ACC112 (cell line): ENCODE results near the gene BRK1.
"Not testable (repeated sequence)": the region's sequence is repeated elsewhere in the genome, so short reads cannot be mapped to it uniquely, and the experiment has no call there.

ENCODE experiments used
- H2AFZ ChIP-seq: fragments of 200-600 bp; sonication (generic); one replicate; pipeline ENCODE4 v1.6.0; 2017; ENCODE audit warnings: antibody characterized with exemption, low read length; ENCODE audit not compliant: unreplicated experiment
- H3K27ac ChIP-seq: fragments of 200-600 bp; sonication (generic); 2 replicates; pipeline ENCODE4 v1.5.1; 2014; ENCODE audit warnings: low read depth, mild to moderate bottlenecking, antibody characterized with exemption, low read length, moderate library complexity
- H3K27me3 ChIP-seq: fragments of 200-600 bp; sonication (generic); 2 replicates; pipeline ENCODE4 v1.6.1; 2014; ENCODE audit warnings: mild to moderate bottlenecking, antibody characterized with exemption, low read length, moderate library complexity, mixed read lengths; ENCODE audit not compliant: insufficient read depth
- H3K36me3 ChIP-seq: fragments of 200-600 bp; sonication (generic); 2 replicates; pipeline ENCODE4 v1.6.1; 2016; ENCODE audit warnings: mild to moderate bottlenecking, antibody characterized with exemption, low read length, moderate library complexity, mixed read lengths; ENCODE audit not compliant: insufficient read depth
- H3K4me1 ChIP-seq: fragments of 200-600 bp; sonication (generic); one replicate; pipeline ENCODE4 v1.6.1; 2016; ENCODE audit warnings: low read length, mixed read lengths; ENCODE audit not compliant: insufficient read depth, unreplicated experiment, control insufficient read depth
- H3K4me3 ChIP-seq: fragments of 200-600 bp; sonication (generic); 2 replicates; pipeline ENCODE4 v1.5.1; 2014; ENCODE audit warnings: mild to moderate bottlenecking, low read depth, low read length
- H3K79me2 ChIP-seq: fragments of 200-600 bp; sonication (generic); one replicate; pipeline ENCODE4 v1.6.0; 2016; ENCODE audit warnings: low read length; ENCODE audit not compliant: control insufficient read depth, unreplicated experiment, insufficient read depth

Gene BRK1

DNA sequence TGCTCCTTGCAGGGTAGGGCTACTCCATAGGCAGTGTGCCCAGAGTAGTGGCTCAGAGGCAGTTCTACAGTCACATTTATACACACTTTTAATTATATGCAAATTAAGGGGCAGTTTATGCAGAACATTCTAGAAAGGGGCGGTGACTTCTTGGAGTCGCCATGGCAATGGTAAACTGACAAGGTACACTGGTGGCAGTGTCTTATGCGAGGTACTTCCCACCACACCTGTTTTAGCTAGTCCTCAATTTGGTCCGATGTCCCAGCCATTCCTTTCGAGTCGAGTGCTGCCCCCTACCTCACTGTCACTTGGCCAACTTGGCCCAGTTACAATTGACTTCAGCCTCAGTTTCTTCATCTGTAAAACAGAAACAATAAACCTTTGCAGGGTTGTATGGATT is 45.5 kb downstream of the BRK1 start:
- H3K4me1 ChIP-seq = peaks cover 2% of the 10 kb centered on the region
- no peaks in the 10 kb centered on the region for H3K27me3 ChIP-seq
- H2AFZ ChIP-seq = no peak overlapping the region
- H3K27ac ChIP-seq = no peak overlapping the region
- H3K36me3 ChIP-seq = no peaks in the 10 kb centered on the region
- H3K79me2 ChIP-seq = peaks cover 7% of the 10 kb centered on the region
- H3K4me3 ChIP-seq = no peak overlapping the region

DNA sequence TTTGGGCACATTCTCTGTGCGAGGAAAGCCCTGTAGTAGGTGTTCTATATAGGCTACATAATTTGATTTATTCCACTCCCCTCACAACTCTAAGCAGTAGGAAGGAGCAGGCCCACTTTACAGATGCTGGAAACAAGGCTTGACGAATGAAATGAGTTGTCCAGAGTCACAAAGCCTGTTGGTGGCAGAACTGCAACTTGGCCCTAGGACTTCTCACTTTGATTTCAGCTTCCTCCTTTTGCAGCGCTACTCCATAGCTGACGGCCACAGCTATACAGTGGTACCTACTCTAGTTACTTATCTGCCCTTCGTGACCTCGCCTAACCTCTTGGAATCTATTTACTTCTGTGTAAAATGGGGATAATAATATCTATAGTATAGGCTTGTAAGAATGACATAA is 46.7 kb downstream of the BRK1 start:
- Histone ChIP-seq H3K4me1 (peaks cover 14% of the 10 kb centered on the region), H3K36me3 (no peaks in the 10 kb centered on the region; the same call in 1 of the 2 replicates), H3K4me3 (no peak overlapping the region), H2AFZ (no peak overlapping the region), H3K27ac (no peak overlapping the region), H3K79me2 (peaks cover 20% of the 10 kb centered on the region), H3K27me3 (no peaks in the 10 kb centered on the region)

- peaks cover 12% of the 10 kb centered on the region; the same call in 1 of the 2 replicates for H3K36me3 ChIP-seq
- H3K27me3 ChIP-seq, H3K27ac ChIP-seq: not testable (repeated sequence)
- peak overlapping the region; percentile 90 for H2AFZ ChIP-seq
- H3K4me1 ChIP-seq = peaks cover 15% of the 10 kb centered on the region
- peaks cover 34% of the 10 kb centered on the region for H3K79me2 ChIP-seq
- H3K4me3 ChIP-seq = peak overlapping the region; percentile 98
Measured at GRCh38 chr3:10164201-10164545, 48.7 kb downstream of the BRK1 start.

- Histone ChIP-seq H3K27ac (peak within 1 kb of the TSS; percentile 70; the same call in 1 of the 2 replicates), H3K36me3 (peaks cover 12% of the 10 kb centered on the region; the same call in 1 of the 2 replicates), H3K4me1 (peaks cover 15% of the 10 kb centered on the region), H2AFZ (peak within 1 kb of the TSS; percentile 90), H3K4me3 (peak within 1 kb of the TSS; percentile 98), H3K79me2 (peaks cover 40% of the 10 kb centered on the region), H3K27me3 (no peaks in the 10 kb centered on the region)
Measured at GRCh38 chr3:10164546-10165393, 49.3 kb downstream of the BRK1 start, which contains the start of gene IRAK2. Gene IRAK2 (plus strand): TSS chr3:10164919. CDS start chr3:10164955, 36 bp downstream.

DNA sequence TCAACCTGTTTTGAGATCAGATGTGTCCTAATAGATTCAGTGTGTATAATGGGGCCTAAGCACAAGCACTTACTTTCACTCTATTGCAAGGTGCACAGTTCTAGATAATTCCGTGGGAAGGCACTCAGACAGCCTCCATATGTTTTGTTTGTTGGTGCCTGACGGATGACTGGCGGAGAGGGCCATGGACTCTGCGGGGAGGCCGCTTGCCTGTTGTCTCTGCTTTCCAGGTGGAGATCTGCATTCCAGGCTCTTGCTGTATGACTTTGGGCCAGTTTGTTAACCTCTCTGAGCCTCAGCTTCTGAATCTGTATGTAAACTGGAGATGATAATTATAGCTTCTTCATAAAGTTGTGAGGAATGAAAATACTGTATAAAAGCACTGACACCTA is 50.7 kb downstream of the BRK1 start:
- Histone ChIP-seq H3K36me3 (peaks cover 22% of the 10 kb centered on the region; the same call in 1 of the 2 replicates), H3K4me3 (peak overlapping the region; percentile 98), H3K27me3 (no peaks in the 10 kb centered on the region), H3K4me1 (peaks cover 15% of the 10 kb centered on the region), H3K79me2 (peaks cover 54% of the 10 kb centered on the region), H2AFZ (no peak overlapping the region), H3K27ac (peak overlapping the region; percentile 9; the same call in 1 of the 2 replicates)

- no peak overlapping the region for H3K27ac ChIP-seq
- H3K4me1 ChIP-seq = peaks cover 27% of the 10 kb centered on the region
- H2AFZ ChIP-seq = no peak overlapping the region
- H3K79me2 ChIP-seq = peaks cover 63% of the 10 kb centered on the region
- H3K27me3 ChIP-seq = no peaks in the 10 kb centered on the region
- H3K36me3 ChIP-seq = peaks cover 22% of the 10 kb centered on the region; the same call in 1 of the 2 replicates
- no peak overlapping the region for H3K4me3 ChIP-seq
Measured at GRCh38 chr3:10169000-10169496, 53.6 kb downstream of the BRK1 start.

GRCh38 chr3:10170915-10171478 is 55.5 kb downstream of the BRK1 start:
- Histone ChIP-seq H3K4me1 (peaks cover 32% of the 10 kb centered on the region), H3K36me3 (peaks cover 22% of the 10 kb centered on the region; the same call in 1 of the 2 replicates), H2AFZ (no peak overlapping the region), H3K27ac (no peak overlapping the region), H3K4me3 (no peak overlapping the region), H3K79me2 (peaks cover 67% of the 10 kb centered on the region), H3K27me3 (no peaks in the 10 kb centered on the region)

DNA sequence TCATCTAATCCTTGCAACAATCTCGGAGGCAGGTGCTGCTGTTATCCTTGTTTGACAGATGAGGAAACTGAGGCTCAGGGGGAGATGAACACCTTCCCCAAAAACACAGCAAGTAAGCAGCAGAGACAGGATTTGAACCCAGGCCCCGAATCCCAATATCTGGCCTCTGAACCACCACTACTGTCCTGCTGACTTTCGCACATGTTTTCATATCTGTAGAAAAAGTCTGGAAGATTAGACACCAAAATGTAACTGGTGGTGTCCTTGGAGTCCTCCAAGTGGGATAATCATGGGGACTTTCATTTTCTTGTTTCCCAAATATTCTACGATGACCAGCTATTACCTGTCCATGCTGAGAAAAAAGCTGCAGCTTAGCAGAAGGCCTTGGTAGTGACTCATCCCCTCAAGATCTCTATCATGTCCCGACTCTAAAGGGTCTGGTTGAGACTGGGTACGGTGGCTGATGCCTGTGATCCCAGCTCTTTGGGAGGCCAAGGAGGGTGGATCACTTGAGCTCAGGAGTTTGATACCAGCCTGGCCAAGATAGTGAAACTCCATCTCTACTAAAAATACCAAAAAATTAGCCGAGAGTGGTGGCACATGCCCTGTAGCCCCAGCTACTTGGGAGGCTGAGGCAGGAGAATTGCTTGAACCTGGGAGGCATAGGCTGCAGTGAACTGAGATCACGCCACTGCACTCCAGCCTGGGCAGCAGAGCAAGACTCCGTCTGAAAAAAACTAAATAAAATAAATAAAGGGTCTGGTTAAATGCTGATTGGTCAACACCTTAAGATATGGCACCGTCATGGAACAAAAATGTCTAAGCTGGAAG is 57.8 kb downstream of the BRK1 start:
- Histone ChIP-seq H3K27me3 (no peaks in the 10 kb centered on the region), H3K79me2 (peaks cover 58% of the 10 kb centered on the region), H3K4me1 (peaks cover 19% of the 10 kb centered on the region), H3K36me3 (peaks cover 24% of the 10 kb centered on the region; the same call in 1 of the 2 replicates), H3K4me3 (no peak overlapping the region), H3K27ac (peak overlapping the region; percentile 91), H2AFZ (peak overlapping the region; percentile 3)

GRCh38 chr3:10173926-10174435 is 58.5 kb downstream of the BRK1 start:
- Histone ChIP-seq H3K27me3 (no peaks in the 10 kb centered on the region), H3K4me1 (peaks cover 19% of the 10 kb centered on the region)

GRCh38 chr3:10175334-10175733 is 59.9 kb downstream of the BRK1 start:
- not testable (repeated sequence) for H3K27me3 ChIP-seq, H3K4me3 ChIP-seq, H2AFZ ChIP-seq, H3K27ac ChIP-seq
- peaks cover 19% of the 10 kb centered on the region for H3K4me1 ChIP-seq
- peaks cover 39% of the 10 kb centered on the region for H3K79me2 ChIP-seq
- peaks cover 12% of the 10 kb centered on the region; the same call in 1 of the 2 replicates for H3K36me3 ChIP-seq

More at GRCh38 chr3:10173926-10174435, 58.5 kb downstream of the BRK1 start:
- Histone ChIP-seq H2AFZ (peak overlapping the region; percentile 3), H3K27ac (peak overlapping the region; percentile 91), H3K36me3 (peaks cover 18% of the 10 kb centered on the region; the same call in 1 of the 2 replicates), H3K4me3 (no peak overlapping the region), H3K79me2 (peaks cover 52% of the 10 kb centered on the region)
